Liver (tissue), 9 donors: ENCODE results near the gene HOMER1. TPM values are rescaled to one million over a fixed set of nuclear protein-coding genes. Genes with fewer than 3 reads are reported as not detected.

Experiments
- DNase-seq: peaks from one replicate; pipeline ENCODE4 v3.0.0-alpha.2; 2017; ENCODE audit warnings: low spot score
- H3K27ac ChIP-seq, 2 donors: one replicate each; pipeline ENCODE4 v1.7.0; 2013; ENCODE audit warnings: inconsistent platforms in 2 of 2, low read length in 2 of 2, control low read depth in 1 of 2, low read depth in 1 of 2, mild to moderate bottlenecking in 1 of 2
- H3K27me3 ChIP-seq, 4 donors: one replicate each; pipeline versions ENCODE4 v1.6.1 to v1.7.0; 2013; ENCODE audit warnings: low read length in 3 of 4, inconsistent platforms in 1 of 4, mild to moderate bottlenecking in 1 of 4, moderate library complexity in 1 of 4; ENCODE audit not compliant: control insufficient read depth in 4 of 4, insufficient read depth in 4 of 4
- H3K36me3 ChIP-seq, 4 donors: one replicate each; pipeline versions ENCODE4 v1.6.1 to v1.7.0; 2013; ENCODE audit warnings: low read length in 3 of 4, mild to moderate bottlenecking in 3 of 4, low read depth in 1 of 4, moderate library complexity in 1 of 4; ENCODE audit not compliant: control insufficient read depth in 4 of 4, insufficient read depth in 3 of 4
- H3K4me1 ChIP-seq, 4 donors: one replicate each; pipeline versions ENCODE4 v1.6.1 to v1.7.0; 2013; ENCODE audit warnings: low read length in 3 of 4, mild to moderate bottlenecking in 3 of 4, moderate library complexity in 1 of 4; ENCODE audit not compliant: control insufficient read depth in 4 of 4, insufficient read depth in 4 of 4
- H3K4me3 ChIP-seq, 3 donors: one replicate each; pipeline versions ENCODE4 v1.6.1 to v1.7.0; 2013; ENCODE audit warnings: low read length in 3 of 3, control low read depth in 1 of 3, low read depth in 1 of 3, mild to moderate bottlenecking in 1 of 3
- H3K9ac ChIP-seq, 2 donors: one replicate each; pipeline ENCODE4 v1.7.0; 2013; ENCODE audit warnings: low read length in 2 of 2, mild to moderate bottlenecking in 2 of 2, moderate library complexity in 2 of 2, control low read depth in 1 of 2, low read depth in 1 of 2
- H3K9me3 ChIP-seq, 4 donors: one replicate each; pipeline versions ENCODE4 v1.6.1 to v1.7.0; 2013; ENCODE audit warnings: low read length in 3 of 4; ENCODE audit not compliant: control insufficient read depth in 4 of 4
- EGR1 ChIP-seq, 2 donors: IDR thresholded peaks; 2 replicates each; pipeline ENCODE4 v1.6.1; 2016 to 2018; ENCODE audit warnings: antibody characterized with exemption in 2 of 2, low read depth in 2 of 2
- FOXA2 ChIP-seq: IDR thresholded peaks from 2 replicates; pipeline ENCODE4 v1.6.1; 2016; ENCODE audit warnings: antibody characterized with exemption
- GABPA ChIP-seq, 2 donors: IDR thresholded peaks in 1 of 2; conservative IDR thresholded peaks in 1 of 2; 2 replicates each; pipeline ENCODE4 v1.6.1; 2016; ENCODE audit warnings: antibody characterized with exemption in 2 of 2, mild to moderate bottlenecking in 1 of 2, moderate library complexity in 1 of 2
- HNF4A ChIP-seq, 2 donors: conservative IDR thresholded peaks; 2 replicates each; pipeline ENCODE4 v1.6.1; 2016; ENCODE audit warnings: antibody characterized with exemption in 2 of 2, mild to moderate bottlenecking in 2 of 2
- HNF4G ChIP-seq: IDR thresholded peaks from 2 replicates; pipeline ENCODE4 v1.6.1; 2016; ENCODE audit warnings: antibody characterized with exemption
- JUND ChIP-seq, 2 donors: IDR thresholded peaks; 2 replicates each; pipeline ENCODE4 v1.6.1; 2016; ENCODE audit warnings: antibody characterized with exemption in 2 of 2
- NR2F2 ChIP-seq: IDR thresholded peaks from 2 replicates; pipeline ENCODE4 v1.6.1; 2016; ENCODE audit warnings: antibody characterized with exemption
- RXRA ChIP-seq, 2 donors: IDR thresholded peaks; 2 replicates each; pipeline ENCODE4 v1.6.1; 2017 to 2018; ENCODE audit warnings: antibody characterized with exemption in 2 of 2, mild to moderate bottlenecking in 1 of 2
- SP1 ChIP-seq: IDR thresholded peaks from 2 replicates; pipeline ENCODE4 v1.6.1; 2018; ENCODE audit warnings: antibody characterized with exemption, mild to moderate bottlenecking
- TAF1 ChIP-seq: conservative IDR thresholded peaks from 2 replicates; pipeline ENCODE4 v1.6.1; 2016; ENCODE audit warnings: antibody characterized with exemption, mild to moderate bottlenecking
- WGBS: extraction: QIAGEN DNeasy Blood & Tissue Kit; methylation state at CpG from one replicate; pipeline ENCODE4 v1.1.7; 2013; 5-methylcytosine and 5-hydroxymethylcytosine counted together
- polyA plus RNA-seq, 2 donors: library from polyadenylated mRNA; stranded (reverse) in 1 of 2; unstranded in 1 of 2; fragments of 200-250 nt in 1 of 2; fragments of >200 nt in 1 of 2; fragmentation: Nextera tagmentation in 1 of 2; extraction: Ambion mirVana in 1 of 2; gene quantifications; one replicate each; pipeline versions ENCODE4 v1.2.1 to v1.2.3, GENCODE V29; 2013 to 2015
- total RNA-seq, 2 donors: library from RNA; depleted of rRNA; stranded (reverse); fragments of >200 nt; gene quantifications; one replicate each; pipeline ENCODE4 v1.2.3, GENCODE V29; 2014
- TF ChIP-seq, protein P1 (sequence below): IDR thresholded peaks from 2 replicates; pipeline ENCODE4 v1.6.1; 2016; ENCODE audit warnings: antibody characterized with exemption
- TF ChIP-seq, protein P2 (sequence below): IDR thresholded peaks from 2 replicates; pipeline ENCODE4 v1.6.1; 2016; ENCODE audit warnings: antibody characterized with exemption, mild to moderate bottlenecking
- TF ChIP-seq, protein P3 (sequence below): IDR thresholded peaks from 2 replicates; pipeline ENCODE4 v1.6.1; 2016; ENCODE audit warnings: antibody characterized with exemption
- donor health status: healthy.
- donor health status: healthy.
- donor health status: healthy.
- donor health status: healthy.
- donor health status: healthy.

The HOMER1 gene
- total and polyA plus RNA-seq, 4 donors: 0.33 to 8.7 (median 1.2) TPM

DNA sequence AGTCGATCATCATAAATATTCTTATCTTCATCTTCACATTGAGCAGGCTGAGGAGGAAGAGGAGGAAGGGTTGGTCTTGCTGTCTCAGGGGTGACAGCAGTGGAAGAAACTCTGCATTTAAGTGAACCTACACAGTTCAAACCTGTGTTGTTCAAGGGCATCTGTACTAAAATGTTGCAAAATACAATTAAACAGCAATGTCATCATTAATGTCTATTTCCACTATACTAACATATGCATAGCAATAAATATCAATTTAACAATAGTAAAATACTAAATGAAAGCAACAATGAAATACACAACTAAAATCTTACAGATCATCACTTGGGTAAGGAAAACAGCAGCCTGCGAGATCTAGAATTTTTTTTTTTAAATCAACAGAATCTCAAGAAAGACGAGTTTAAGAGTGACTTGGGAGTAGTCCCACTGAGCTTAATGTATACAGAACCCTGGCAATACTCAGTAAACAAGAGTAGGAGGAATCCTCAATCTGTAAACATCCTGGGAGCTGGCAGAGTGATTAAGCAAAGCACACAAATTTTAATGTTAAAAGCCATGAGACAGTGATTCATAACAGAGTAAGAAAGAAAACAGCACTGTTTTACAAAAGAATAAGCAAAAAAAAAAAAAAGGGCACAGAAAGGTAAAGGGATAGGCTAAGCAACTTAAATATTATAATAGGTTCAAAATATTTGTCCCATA, 10.0 kb downstream of the HOMER1 start:
- Histone ChIP-seq H3K27me3 (no peaks in the 10 kb centered on the region), H3K4me1 (no peaks in the 10 kb centered on the region), H3K36me3 (no peaks in the 10 kb centered on the region), H3K9me3 (no peaks in the 10 kb centered on the region), H3K9ac (no peak overlapping the region), H3K4me3 (no peak overlapping the region), H3K27ac (no peak overlapping the region)
- TF ChIP-seq, protein P1, sequence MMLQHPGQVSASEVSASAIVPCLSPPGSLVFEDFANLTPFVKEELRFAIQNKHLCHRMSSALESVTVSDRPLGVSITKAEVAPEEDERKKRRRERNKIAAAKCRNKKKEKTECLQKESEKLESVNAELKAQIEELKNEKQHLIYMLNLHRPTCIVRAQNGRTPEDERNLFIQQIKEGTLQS: no peak
- no peak for TF ChIP-seq NR2F2
- no peak for TF ChIP-seq FOXA2
- no peak for TF ChIP-seq HNF4G
- no peak for TF ChIP-seq RXRA (IDR thresholded peaks at IDR 0.05)
- TF ChIP-seq TAF1: no peak
- TF ChIP-seq, protein P2, sequence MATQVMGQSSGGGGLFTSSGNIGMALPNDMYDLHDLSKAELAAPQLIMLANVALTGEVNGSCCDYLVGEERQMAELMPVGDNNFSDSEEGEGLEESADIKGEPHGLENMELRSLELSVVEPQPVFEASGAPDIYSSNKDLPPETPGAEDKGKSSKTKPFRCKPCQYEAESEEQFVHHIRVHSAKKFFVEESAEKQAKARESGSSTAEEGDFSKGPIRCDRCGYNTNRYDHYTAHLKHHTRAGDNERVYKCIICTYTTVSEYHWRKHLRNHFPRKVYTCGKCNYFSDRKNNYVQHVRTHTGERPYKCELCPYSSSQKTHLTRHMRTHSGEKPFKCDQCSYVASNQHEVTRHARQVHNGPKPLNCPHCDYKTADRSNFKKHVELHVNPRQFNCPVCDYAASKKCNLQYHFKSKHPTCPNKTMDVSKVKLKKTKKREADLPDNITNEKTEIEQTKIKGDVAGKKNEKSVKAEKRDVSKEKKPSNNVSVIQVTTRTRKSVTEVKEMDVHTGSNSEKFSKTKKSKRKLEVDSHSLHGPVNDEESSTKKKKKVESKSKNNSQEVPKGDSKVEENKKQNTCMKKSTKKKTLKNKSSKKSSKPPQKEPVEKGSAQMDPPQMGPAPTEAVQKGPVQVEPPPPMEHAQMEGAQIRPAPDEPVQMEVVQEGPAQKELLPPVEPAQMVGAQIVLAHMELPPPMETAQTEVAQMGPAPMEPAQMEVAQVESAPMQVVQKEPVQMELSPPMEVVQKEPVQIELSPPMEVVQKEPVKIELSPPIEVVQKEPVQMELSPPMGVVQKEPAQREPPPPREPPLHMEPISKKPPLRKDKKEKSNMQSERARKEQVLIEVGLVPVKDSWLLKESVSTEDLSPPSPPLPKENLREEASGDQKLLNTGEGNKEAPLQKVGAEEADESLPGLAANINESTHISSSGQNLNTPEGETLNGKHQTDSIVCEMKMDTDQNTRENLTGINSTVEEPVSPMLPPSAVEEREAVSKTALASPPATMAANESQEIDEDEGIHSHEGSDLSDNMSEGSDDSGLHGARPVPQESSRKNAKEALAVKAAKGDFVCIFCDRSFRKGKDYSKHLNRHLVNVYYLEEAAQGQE: no peak
- no peak for TF ChIP-seq EGR1 (IDR thresholded peaks at IDR 0.05; ENCODE audit: low read depth in 2 of 2)
- 72% methylated on average over 3 of the region's 3 CpGs for WGBS
- DNase-seq: no peak

DNA sequence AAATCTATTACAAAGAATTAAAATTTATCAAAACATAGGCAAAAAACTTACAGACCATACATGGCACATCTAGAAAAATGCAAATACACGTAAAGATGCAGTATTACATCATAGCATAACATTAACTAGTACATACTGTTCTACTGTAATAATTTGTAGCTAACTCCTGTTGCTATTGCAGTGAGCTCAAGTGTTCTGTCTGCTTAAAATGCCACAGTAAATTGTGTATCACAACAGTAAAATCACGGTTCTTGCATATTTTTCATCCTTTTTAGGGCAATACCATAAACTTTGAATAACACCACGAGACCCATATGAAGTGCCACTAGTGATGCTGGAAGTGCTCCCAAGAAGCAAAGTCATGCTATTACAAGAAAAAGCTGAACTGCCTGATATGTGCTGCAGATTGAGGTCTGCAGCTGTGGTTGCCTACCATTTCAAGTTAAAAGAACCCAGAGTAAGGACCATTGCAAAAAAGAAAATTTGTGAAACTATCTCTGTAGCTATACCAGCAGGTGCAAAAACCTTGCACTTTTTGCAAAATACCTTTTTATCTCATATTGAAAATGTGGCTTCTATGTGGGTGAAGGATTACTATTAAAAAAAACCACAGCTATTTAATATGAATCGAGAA, 14.2 kb downstream of the HOMER1 start:
- no peaks in the 10 kb centered on the region for H3K36me3 ChIP-seq
- no peak overlapping the region for H3K27ac ChIP-seq
- no peaks in the 10 kb centered on the region for H3K9me3 ChIP-seq
- DNase-seq: no peak
- H3K27me3 ChIP-seq: no peaks in the 10 kb centered on the region
- TF ChIP-seq RXRA (IDR thresholded peaks at IDR 0.05): no peak
- no peak for TF ChIP-seq SP1
- no peak for TF ChIP-seq GABPA (IDR thresholded peaks at IDR 0.05 in 1 of 2, conservative IDR thresholded peaks at IDR 0.05 in 1 of 2)
- TF ChIP-seq HNF4A (conservative IDR thresholded peaks at IDR 0.05): no peak
- no peak for TF ChIP-seq EGR1 (IDR thresholded peaks at IDR 0.05; ENCODE audit: low read depth in 2 of 2)
- no peak for TF ChIP-seq JUND (IDR thresholded peaks at IDR 0.05)
- H3K4me3 ChIP-seq: no peak overlapping the region
- H3K9ac ChIP-seq: no peak overlapping the region
- WGBS: 89% methylated on average over 4 of the region's 4 CpGs
- H3K4me1 ChIP-seq: peaks cover 0 to 3% (median 0%) of the 10 kb centered on the region in 4 donors

DNA sequence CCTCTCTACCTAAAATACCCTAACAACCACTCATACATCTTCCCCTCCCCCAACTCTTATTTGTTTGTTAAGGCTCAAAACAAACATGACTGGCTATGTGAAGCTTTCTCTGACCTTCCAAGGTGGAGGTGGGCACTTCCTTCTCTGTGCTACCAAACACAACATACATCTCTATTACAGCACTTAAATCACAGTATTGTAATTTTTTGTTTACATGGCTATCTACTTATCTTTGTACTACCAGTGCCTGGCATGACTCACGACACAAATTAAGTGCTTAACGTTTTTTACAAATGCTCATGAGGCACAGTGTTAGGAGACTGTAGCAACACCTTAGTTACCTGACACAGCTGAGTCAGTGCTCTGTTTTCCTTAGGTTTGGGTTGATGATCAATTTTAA, 18.6 kb downstream of the HOMER1 start:
- H3K4me3 ChIP-seq: no peak overlapping the region
- peaks cover 0 to 3% (median 0%) of the 10 kb centered on the region in 4 donors for H3K4me1 ChIP-seq
- H3K27ac ChIP-seq: no peak overlapping the region
- H3K27me3 ChIP-seq: no peaks in the 10 kb centered on the region
- DNase-seq: no peak
- WGBS: 21% methylated on average over 2 of the region's 2 CpGs
- no peaks in the 10 kb centered on the region for H3K36me3 ChIP-seq
- H3K9me3 ChIP-seq: no peaks in the 10 kb centered on the region
- no peak overlapping the region for H3K9ac ChIP-seq
- TF ChIP-seq, protein P3, sequence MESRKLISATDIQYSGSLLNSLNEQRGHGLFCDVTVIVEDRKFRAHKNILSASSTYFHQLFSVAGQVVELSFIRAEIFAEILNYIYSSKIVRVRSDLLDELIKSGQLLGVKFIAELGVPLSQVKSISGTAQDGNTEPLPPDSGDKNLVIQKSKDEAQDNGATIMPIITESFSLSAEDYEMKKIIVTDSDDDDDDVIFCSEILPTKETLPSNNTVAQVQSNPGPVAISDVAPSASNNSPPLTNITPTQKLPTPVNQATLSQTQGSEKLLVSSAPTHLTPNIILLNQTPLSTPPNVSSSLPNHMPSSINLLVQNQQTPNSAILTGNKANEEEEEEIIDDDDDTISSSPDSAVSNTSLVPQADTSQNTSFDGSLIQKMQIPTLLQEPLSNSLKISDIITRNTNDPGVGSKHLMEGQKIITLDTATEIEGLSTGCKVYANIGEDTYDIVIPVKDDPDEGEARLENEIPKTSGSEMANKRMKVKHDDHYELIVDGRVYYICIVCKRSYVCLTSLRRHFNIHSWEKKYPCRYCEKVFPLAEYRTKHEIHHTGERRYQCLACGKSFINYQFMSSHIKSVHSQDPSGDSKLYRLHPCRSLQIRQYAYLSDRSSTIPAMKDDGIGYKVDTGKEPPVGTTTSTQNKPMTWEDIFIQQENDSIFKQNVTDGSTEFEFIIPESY: no peak
